ENCODE data around the gene ZNF793. TPM values are rescaled to one million over a fixed set of nuclear protein-coding genes. Genes with fewer than 3 reads are reported as not detected.

ZNF793 gene
- total and polyA plus RNA-seq, 7 donors: 0.96 to 2.9 (median 1.3) TPM

DNA sequence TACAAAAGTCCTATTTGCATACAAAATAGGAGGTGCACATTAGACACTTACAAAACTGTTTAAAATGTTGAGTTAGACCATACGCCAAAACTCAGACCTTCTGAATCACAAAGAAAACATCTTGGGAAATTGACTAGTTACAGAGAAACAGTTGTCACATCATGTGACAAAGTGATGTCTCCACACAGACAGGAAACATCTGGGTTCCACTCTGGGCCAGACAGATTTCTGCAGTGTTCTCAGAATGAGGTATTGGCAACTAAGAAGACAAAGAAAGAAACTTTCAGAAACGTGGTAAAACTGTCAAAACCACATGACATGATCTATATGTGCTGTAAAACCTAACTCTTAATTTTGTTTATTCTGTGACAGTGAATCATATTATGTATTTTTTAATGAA lies 6.7 kb downstream of the ZNF793 start:
- ATAC-seq (no peak), DNase-seq (no peak)
- WGBS, 3 donors: 51 to 57% (median 57%) methylated on average over 2 of the region's 2 CpGs
- Histone ChIP-seq H3K4me1 (no peaks in the 10 kb centered on the region), H3K36me3 (ENCODE audit: insufficient read depth in 1 of 2, low read depth in 1 of 2) (peaks cover 6 to 49% of the 10 kb centered on the region in 2 donors), H3K27me3 (ENCODE audit: insufficient read depth in 3 of 3, low read length in 2 of 3) (no peaks in the 10 kb centered on the region), H3K4me3 (no peak overlapping the region), H3K9me3 (peaks cover 38% of the 10 kb centered on the region), H3K27ac (no peak overlapping the region)
- intact Hi-C loops (cut with DNase I): no loop called here
- TF ChIP-seq CTCF (IDR thresholded peaks at IDR 0.05): no peak

DNA sequence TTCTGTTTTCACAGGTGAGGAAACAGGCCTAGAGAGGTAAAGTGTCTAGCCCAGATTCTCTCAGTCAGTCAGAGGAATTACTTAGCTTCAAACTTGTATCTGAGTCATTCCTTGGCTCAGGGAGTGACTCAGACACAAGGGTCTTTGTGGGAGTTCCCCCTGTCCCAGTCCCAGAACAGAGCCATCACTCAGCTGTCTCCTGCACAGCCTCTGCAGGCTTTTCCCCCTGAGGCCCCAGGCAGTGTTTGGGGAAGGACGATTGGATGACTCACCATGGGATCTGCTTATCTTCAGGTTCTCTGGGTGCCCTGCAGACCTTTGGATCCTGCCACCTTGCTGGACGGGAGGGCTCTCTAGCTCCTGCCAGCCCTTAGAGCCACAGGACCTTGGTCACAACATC lies 13.2 kb downstream of the ZNF793 start:
- WGBS, 3 donors: 57 to 84% (median 80%) methylated on average over 2 of the region's 2 CpGs
- H3K36me3 ChIP-seq (ENCODE audit: insufficient read depth in 1 of 2, low read depth in 1 of 2): peaks cover 13 to 45% of the 10 kb centered on the region in 2 donors
- no peak for TF ChIP-seq CTCF (IDR thresholded peaks at IDR 0.05)
- no peak overlapping the region for H3K4me3 ChIP-seq
- no peak overlapping the region for H3K27ac ChIP-seq
- intact Hi-C loops (cut with DNase I): no loop called here
- no peak for DNase-seq
- H3K27me3 ChIP-seq (ENCODE audit: insufficient read depth in 3 of 3, low read length in 2 of 3): no peaks in the 10 kb centered on the region
- H3K9me3 ChIP-seq: peaks cover 62% of the 10 kb centered on the region
- no peak for ATAC-seq
- H3K4me1 ChIP-seq: no peaks in the 10 kb centered on the region

GRCh38 chr19:37537391-37537947 lies 30.7 kb downstream of the ZNF793 start:
- ATAC-seq (no peak), DNase-seq (no peak)
- Histone ChIP-seq H3K4me3 (no peak overlapping the region), H3K27me3 (ENCODE audit: insufficient read depth in 3 of 3, low read length in 2 of 3) (no peaks in the 10 kb centered on the region), H3K27ac (no peak overlapping the region), H3K9me3 (peaks cover 86% of the 10 kb centered on the region), H3K36me3 (ENCODE audit: insufficient read depth in 1 of 2, low read depth in 1 of 2) (peaks cover 25 to 39% of the 10 kb centered on the region in 2 donors), H3K4me1 (no peaks in the 10 kb centered on the region)
- intact Hi-C loops (cut with DNase I): loop anchor here in 1 of 2 donors (10.0 kb wide), 1 partner anchor 113 kb away; no protein-coding TSS in a partner anchor
- 97 to 99% (median 98%) methylated on average over 7 of the region's 7 CpGs for WGBS, 3 donors
- TF ChIP-seq CTCF (IDR thresholded peaks at IDR 0.05): no peak

DNA sequence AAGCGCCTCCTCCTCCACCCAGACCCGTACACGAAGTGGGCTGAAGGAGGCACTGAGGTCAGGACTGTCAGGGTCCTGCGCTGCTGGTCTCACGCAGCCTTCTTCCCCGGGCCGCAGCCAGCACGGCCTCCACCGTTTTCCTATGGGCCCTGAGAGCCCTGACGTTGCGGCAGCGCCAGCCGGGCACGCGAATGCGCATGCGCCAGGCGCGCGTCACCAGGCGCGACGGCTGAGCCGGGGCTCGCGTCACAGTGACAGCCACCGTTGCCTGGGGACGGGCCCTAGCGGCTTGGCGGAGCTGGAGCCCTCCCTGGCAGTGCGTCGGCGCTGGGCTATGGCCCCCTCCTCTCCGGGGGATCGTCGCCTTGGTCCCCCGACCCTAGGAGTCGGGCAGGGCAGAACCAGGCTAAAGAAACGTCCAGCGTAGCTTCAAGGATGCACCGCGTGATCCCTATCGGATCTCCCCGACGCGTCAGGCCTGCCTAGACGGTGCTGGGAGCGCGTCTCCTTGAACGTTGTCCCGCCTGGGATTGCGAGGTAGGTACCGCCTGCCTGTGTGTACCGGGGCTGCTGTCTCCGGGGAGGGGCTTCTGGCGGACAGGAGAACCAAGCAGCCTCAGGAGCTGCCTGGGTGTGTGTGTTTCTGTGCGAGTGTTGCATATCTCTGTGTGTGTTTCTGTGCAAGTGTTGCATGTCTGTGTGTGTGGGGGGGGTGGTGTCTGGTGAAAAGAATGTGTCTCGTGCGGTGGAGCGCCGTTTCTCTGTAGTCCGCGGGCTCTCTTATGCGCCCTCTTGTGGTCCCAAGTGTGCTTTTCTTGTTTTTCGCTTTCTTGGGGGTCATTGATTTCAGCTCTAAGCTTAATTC lies 44.6 kb downstream of the ZNF793 start:
- DNase-seq (no peak), ATAC-seq (no peak)

More for the DNA sequence above, 44.6 kb downstream of the ZNF793 start:
- H3K9me3 ChIP-seq: peaks cover 96% of the 10 kb centered on the region
- H3K27ac ChIP-seq: peak overlapping the region; percentile 30
- no peaks in the 10 kb centered on the region for H3K36me3 ChIP-seq (ENCODE audit: insufficient read depth in 1 of 2, low read depth in 1 of 2)
- intact Hi-C loops (cut with DNase I): no loop called here
- H3K4me1 ChIP-seq: no peaks in the 10 kb centered on the region
- no peaks in the 10 kb centered on the region for H3K27me3 ChIP-seq (ENCODE audit: insufficient read depth in 3 of 3, low read length in 2 of 3)
- H3K4me3 ChIP-seq: peak overlapping the region; percentile 60
- TF ChIP-seq CTCF (IDR thresholded peaks at IDR 0.05): no peak
- WGBS, 3 donors: 3% methylated on average over 64 to 65 of the region's 65 CpGs
